K562 (cell line): ENCODE data around the gene GGA2. TPM values are rescaled to one million over a fixed set of nuclear protein-coding genes. Genes with fewer than 3 reads are reported as not detected.
A peak's percentile ranks its signal among the peaks of the same experiment; 100 is the strongest.

Source experiments
- ARID2 ChIP-seq: fragments of 450-650 bp; IDR thresholded peaks from 2 replicates; pipeline ENCODE4 v1.6.1; 2017; ENCODE audit warnings: antibody characterized with exemption, mild to moderate bottlenecking
- ELF1 ChIP-seq: fragments of 200-800 bp; sonication (Bioruptor generic); IDR thresholded peaks from 2 replicates; pipeline ENCODE4 v1.6.1; 2016; ENCODE audit warnings: missing genetic modification characterization, missing compliant biosample characterization
- FOXK2 ChIP-seq, 2 experiments: fragments of 450-650 bp; IDR thresholded peaks in 1 of 2; conservative IDR thresholded peaks in 1 of 2; 2 replicates each; pipeline ENCODE4 v1.6.1; 2016; ENCODE audit warnings: low read depth in 2 of 2, mild to moderate bottlenecking in 1 of 2
- HNRNPK ChIP-seq: fragments of 200-400 bp; formaldehyde crosslinking; IDR thresholded peaks from one replicate; pipeline ENCODE4 v1.6.1; 2018; ENCODE audit warnings: mild to moderate bottlenecking, low read depth, low read length; ENCODE audit not compliant: poor library complexity, severe bottlenecking
- KLF1 ChIP-seq: fragments of 450-650 bp; IDR thresholded peaks from 2 replicates; pipeline ENCODE4 v1.6.1; 2016; ENCODE audit warnings: missing genetic modification characterization, missing compliant biosample characterization
- LEF1 ChIP-seq: fragments of 450-650 bp; IDR thresholded peaks from 2 replicates; pipeline ENCODE4 v1.6.1; 2016; ENCODE audit warnings: mild to moderate bottlenecking
- MAFG ChIP-seq: fragments of 450-650 bp; conservative IDR thresholded peaks from 2 replicates; pipeline ENCODE4 v1.6.1; 2016; ENCODE audit warnings: missing genetic modification characterization, missing compliant biosample characterization
- MEIS2 ChIP-seq: fragments of 450-650 bp; IDR thresholded peaks from 2 replicates; pipeline ENCODE4 v1.6.1; 2014; ENCODE audit warnings: mild to moderate bottlenecking; ENCODE audit not compliant: partially characterized antibody
- MTA3 ChIP-seq: fragments of 450-650 bp; formaldehyde crosslinking; IDR thresholded peaks from 2 replicates; pipeline ENCODE4 v1.6.1; 2017; ENCODE audit warnings: mild to moderate bottlenecking, borderline replicate concordance
- NFE2 ChIP-seq: IDR thresholded peaks from 2 replicates; pipeline ENCODE4 v1.6.1; 2014; ENCODE audit warnings: antibody characterized with exemption, low read depth
- NONO ChIP-seq, 2 experiments: fragments of 200-400 bp in 1 of 2; fragments of 450-650 bp in 1 of 2; formaldehyde crosslinking in 1 of 2; IDR thresholded peaks; 2 replicates each; pipeline ENCODE4 v1.6.1; 2017; ENCODE audit warnings: low read depth in 2 of 2, mild to moderate bottlenecking in 2 of 2, moderate library complexity in 2 of 2, low read length in 1 of 2
- RBBP5 ChIP-seq: fragments of 200-600 bp; sonication (generic); IDR thresholded peaks from 2 replicates; pipeline ENCODE4 v1.6.1; 2012; ENCODE audit warnings: borderline replicate concordance, mild to moderate bottlenecking, low read length, control low read depth, inconsistent platforms; ENCODE audit not compliant: insufficient read depth, poor library complexity, severe bottlenecking
- RBM39 ChIP-seq: fragments of 200-400 bp; formaldehyde crosslinking; optimal IDR thresholded peaks from 2 replicates; pipeline ENCODE3; 2018; ENCODE audit warnings: low read depth, low read length
- TCF7 ChIP-seq: sonication (generic); IDR thresholded peaks from 2 replicates; pipeline ENCODE4 v1.6.1; 2016; ENCODE audit warnings: antibody characterized with exemption, borderline replicate concordance
- TEAD4 ChIP-seq, 2 experiments: sonication (generic) in 1 of 2; formaldehyde crosslinking in 1 of 2; IDR thresholded peaks; 2 replicates each; pipeline versions ENCODE4 v1.6.1 to v1.8.0; 2012 to 2022; ENCODE audit warnings: borderline replicate concordance in 1 of 2, inconsistent platforms in 1 of 2, low read length in 1 of 2, mild to moderate bottlenecking in 1 of 2, missing genetic modification reagents in 1 of 2
- ZNF143 ChIP-seq: sonication (generic); formaldehyde crosslinking; IDR thresholded peaks from 2 replicates; pipeline ENCODE4 v1.9.0; 2022; ENCODE audit warnings: mild to moderate bottlenecking, missing genetic modification reagents
- ZNF583 ChIP-seq: fragments of 250-450 bp; sonication (Bioruptor Pico); IDR thresholded peaks from 2 replicates; pipeline ENCODE4 v1.4.0; 2020
- ZNF695 ChIP-seq: fragments of 450-650 bp; formaldehyde crosslinking; IDR thresholded peaks from 2 replicates; pipeline ENCODE4 v1.4.0; 2020; ENCODE audit warnings: mild to moderate bottlenecking, moderate library complexity
- ZNF707 ChIP-seq: fragments of 250-450 bp; sonication (Bioruptor Pico); conservative IDR thresholded peaks from 2 replicates; pipeline ENCODE4 v1.8.0; 2022; ENCODE audit warnings: inconsistent platforms, mild to moderate bottlenecking, moderate library complexity
- polyA plus RNA-seq, 8 experiments: library from polyadenylated mRNA; depleted of rRNA in 4 of 8; stranded (reverse) in 5 of 8; unstranded in 3 of 8; fragments of >200 nt; fragmentation: Nextera tagmentation in 2 of 8; fragmentation: Illumina TruSeq in 1 of 8; extraction: Ambion mirVana in 2 of 8; extraction: Trizol in 1 of 8; gene quantifications; 2 replicates each; pipeline versions ENCODE4 v1.2.1 to v1.2.3, GENCODE V29; 2011 to 2014; ENCODE audit warnings: inconsistent platforms in 1 of 8, missing spikeins in 1 of 8
- total RNA-seq, 7 experiments: library from RNA; depleted of rRNA in 6 of 7; stranded (reverse); fragments of >200 nt in 6 of 7; fragmentation: Illumina TruSeq in 2 of 7; extraction: Trizol in 2 of 7; gene quantifications; 2 replicates each; pipeline versions ENCODE4 v1.2.1 to v1.2.3, GENCODE V29; 2011 to 2021; ENCODE audit warnings: low replicate concordance in 1 of 7
- TF ChIP-seq, protein P1 (sequence below): sonication (generic); formaldehyde crosslinking; IDR thresholded peaks from 2 replicates; pipeline ENCODE4 v1.8.0; 2022; ENCODE audit warnings: mild to moderate bottlenecking, missing genetic modification reagents
- TF ChIP-seq, protein P2 (sequence below): fragments of 450-650 bp; conservative IDR thresholded peaks from 2 replicates; pipeline ENCODE4 v1.6.1; 2016; ENCODE audit warnings: missing genetic modification characterization, low read depth, mild to moderate bottlenecking, missing compliant biosample characterization, moderate library complexity
- TF ChIP-seq, protein P3 (sequence below): fragments of 250-450 bp; sonication (Bioruptor Pico); IDR thresholded peaks from 2 replicates; pipeline ENCODE4 v1.5.0; 2021
- TF ChIP-seq, protein P4 (sequence below): sonication (generic); formaldehyde crosslinking; IDR thresholded peaks from 2 replicates; pipeline ENCODE4 v1.9.0; 2022; ENCODE audit warnings: mild to moderate bottlenecking, missing genetic modification reagents
- TF ChIP-seq, protein P5 (sequence below): fragments of 250-450 bp; sonication (Bioruptor Pico); IDR thresholded peaks from 2 replicates; pipeline ENCODE4 v1.8.0; 2022; ENCODE audit warnings: inconsistent platforms

GGA2 gene
- total and polyA plus RNA-seq, 9 of the 15 experiments (the other 6 are each of a cell fraction or from before 2014, with no cell fraction given), result 11.9 to 133 (median 66.3) TPM

DNA sequence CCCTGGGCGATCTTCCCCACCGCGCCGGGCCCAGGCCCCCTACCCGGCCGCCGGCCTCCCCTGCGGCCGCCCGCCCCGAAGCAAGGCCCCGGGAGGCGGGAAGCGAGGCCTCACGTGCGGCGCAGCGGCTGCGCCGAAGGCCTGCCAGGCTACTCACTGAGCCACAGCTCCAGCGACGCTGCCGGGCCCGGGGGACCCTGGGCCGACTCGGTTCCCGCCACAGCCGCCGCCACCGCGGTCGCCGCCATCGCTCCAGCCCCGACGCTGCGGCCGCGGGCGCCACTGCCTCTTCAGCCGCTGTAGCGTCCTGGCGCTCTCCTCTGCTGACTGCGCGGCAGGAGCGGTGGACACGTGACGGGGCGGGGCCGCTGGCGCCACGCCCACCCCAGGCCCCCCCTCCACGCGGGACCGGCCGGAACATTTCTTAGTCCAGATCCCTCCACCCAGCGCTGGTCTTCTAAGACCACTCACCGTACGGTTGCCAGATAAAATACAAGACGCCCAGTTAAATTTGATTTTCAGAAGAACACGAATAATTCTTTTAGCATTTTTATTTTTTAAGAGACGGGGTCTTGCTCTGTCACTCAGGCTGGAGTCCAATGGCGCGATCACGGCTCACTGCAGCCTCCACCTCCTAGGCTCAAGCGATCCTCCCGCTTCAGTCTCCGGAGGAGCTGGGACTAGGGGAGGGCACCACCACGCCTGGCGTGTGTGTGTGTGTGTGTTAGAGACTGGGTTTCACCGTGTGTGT is at the start of gene GGA2 (continued):
- TF ChIP-seq RBM39 (no peak), ARID2 (no peak), NFE2 (no peak), TEAD4 (IDR thresholded peaks at IDR 0.05; ENCODE audit: low read length) (no peak), TEAD4 (CRISPR knock-in tag; IDR thresholded peaks at IDR 0.05; ENCODE audit: borderline replicate concordance) (peak; percentile 66; the same call in 1 of the 2 replicates), ZNF695 (no peak), ZNF583 (CRISPR knock-in tag) (no peak), RBBP5 (peak; percentile 88), ZNF143 (0 out of 2 replicates have a peak, but pooled peaks have one; percentile 35), FOXK2 (conservative IDR thresholded peaks at IDR 0.05 in 1 of 2, IDR thresholded peaks at IDR 0.05 in 1 of 2; ENCODE audit: low read depth in 2 of 2) (no peak), MTA3 (no peak), MAFG (tag) (no peak), LEF1 (no peak), MEIS2 (no peak), NONO (IDR thresholded peaks at IDR 0.05; ENCODE audit: low read depth in 2 of 2, low read length in 1 of 2) (peak; percentile 78 to 91), KLF1 (peak; percentile 15; the same call in 1 of the 2 replicates), TCF7 (no peak), HNRNPK (no peak), ELF1 (tag) (no peak; the same call in 1 of the 2 replicates), ZNF707 (no peak)
- TF ChIP-seq, protein P1, sequence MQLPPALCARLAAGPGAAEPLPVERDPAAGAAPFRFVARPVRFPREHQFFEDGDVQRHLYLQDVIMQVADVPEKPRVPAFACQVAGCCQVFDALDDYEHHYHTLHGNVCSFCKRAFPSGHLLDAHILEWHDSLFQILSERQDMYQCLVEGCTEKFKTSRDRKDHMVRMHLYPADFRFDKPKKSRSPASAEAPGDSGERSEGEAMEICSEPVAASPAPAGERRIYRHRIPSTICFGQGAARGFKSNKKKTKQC (CRISPR knock-in tag), result peak; percentile 82; the same call in 1 of the 2 replicates
- TF ChIP-seq, protein P2, sequence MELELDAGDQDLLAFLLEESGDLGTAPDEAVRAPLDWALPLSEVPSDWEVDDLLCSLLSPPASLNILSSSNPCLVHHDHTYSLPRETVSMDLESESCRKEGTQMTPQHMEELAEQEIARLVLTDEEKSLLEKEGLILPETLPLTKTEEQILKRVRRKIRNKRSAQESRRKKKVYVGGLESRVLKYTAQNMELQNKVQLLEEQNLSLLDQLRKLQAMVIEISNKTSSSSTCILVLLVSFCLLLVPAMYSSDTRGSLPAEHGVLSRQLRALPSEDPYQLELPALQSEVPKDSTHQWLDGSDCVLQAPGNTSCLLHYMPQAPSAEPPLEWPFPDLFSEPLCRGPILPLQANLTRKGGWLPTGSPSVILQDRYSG (tag), result no peak
- TF ChIP-seq, protein P3, sequence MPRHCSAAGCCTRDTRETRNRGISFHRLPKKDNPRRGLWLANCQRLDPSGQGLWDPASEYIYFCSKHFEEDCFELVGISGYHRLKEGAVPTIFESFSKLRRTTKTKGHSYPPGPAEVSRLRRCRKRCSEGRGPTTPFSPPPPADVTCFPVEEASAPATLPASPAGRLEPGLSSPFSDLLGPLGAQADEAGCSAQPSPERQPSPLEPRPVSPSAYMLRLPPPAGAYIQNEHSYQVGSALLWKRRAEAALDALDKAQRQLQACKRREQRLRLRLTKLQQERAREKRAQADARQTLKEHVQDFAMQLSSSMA (CRISPR knock-in tag), result no peak
- TF ChIP-seq, protein P4, sequence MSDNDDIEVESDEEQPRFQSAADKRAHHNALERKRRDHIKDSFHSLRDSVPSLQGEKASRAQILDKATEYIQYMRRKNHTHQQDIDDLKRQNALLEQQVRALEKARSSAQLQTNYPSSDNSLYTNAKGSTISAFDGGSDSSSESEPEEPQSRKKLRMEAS (CRISPR knock-in tag), result peak; percentile 86
- TF ChIP-seq, protein P5, sequence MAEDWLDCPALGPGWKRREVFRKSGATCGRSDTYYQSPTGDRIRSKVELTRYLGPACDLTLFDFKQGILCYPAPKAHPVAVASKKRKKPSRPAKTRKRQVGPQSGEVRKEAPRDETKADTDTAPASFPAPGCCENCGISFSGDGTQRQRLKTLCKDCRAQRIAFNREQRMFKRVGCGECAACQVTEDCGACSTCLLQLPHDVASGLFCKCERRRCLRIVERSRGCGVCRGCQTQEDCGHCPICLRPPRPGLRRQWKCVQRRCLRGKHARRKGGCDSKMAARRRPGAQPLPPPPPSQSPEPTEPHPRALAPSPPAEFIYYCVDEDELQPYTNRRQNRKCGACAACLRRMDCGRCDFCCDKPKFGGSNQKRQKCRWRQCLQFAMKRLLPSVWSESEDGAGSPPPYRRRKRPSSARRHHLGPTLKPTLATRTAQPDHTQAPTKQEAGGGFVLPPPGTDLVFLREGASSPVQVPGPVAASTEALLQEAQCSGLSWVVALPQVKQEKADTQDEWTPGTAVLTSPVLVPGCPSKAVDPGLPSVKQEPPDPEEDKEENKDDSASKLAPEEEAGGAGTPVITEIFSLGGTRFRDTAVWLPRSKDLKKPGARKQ (CRISPR knock-in tag), result no peak
